Measurements from ENCODE around the gene AP2A2. TPM values are rescaled to one million over a fixed set of nuclear protein-coding genes. Genes with fewer than 3 reads are reported as not detected.

The AP2A2 gene
- polyA plus RNA-seq, 3 donors = 5.7 to 61.0 (median 8.2) TPM

DNA sequence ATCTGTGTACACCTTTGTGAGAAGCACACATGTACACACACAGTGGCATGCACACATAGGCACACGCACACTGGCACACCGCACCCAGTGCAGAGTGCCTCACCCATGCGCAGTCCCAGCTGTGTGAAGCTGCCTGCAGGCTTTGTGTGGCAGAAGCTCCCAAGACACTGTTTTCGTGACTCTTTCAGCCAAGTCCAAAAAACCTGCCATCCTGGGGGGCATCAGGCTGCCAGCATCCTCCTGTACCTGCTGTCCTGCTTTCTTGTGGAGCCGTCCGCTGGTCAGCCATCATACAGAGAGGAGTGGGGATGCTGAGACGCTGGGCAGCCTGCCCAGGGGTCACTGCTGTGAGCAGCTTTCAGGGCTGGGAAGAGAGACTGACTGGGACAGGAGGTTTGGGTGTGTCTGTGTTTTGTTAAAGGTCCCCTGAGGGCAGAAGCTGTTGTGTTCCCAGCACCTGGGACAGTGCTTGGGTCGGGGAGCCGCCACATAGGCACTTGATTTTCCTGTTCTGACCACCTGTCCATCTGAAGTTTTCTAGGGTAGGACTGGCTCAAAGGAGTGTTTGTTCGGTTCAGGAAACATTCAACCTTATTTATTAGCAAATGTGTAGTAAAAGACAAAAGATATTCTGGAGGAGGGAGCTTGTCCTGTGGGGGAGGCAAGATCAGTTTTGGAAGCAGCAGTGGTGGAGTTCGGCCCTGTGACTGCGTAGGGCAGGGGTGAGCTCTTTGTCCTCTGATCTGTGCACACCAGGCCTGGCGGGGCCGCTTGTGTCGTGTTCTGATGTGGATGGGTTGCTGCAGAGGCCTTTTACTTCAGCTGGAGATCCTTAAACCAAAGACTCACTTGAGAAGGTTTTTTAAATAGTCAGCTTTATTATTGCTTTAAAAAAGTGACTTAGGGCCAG lies 29.7 kb downstream of the AP2A2 start:
- Histone ChIP-seq H3K9ac (ENCODE audit: insufficient read depth, low read length, poor library complexity, severe bottlenecking) (no peak overlapping the region), H3K9me3 (replicated peaks in 1 of 2; ENCODE audit: control insufficient read depth in 1 of 2, insufficient read depth in 1 of 2, low read length in 2 of 2) (no peaks in the 10 kb centered on the region), H4K20me1 (ENCODE audit: insufficient read depth, low read length) (peaks cover 93% of the 10 kb centered on the region), H3K36me3 (replicated peaks in 1 of 2; ENCODE audit: control insufficient read depth in 1 of 2, insufficient read depth in 2 of 2, low read length in 2 of 2) (peaks cover 9 to 41% of the 10 kb centered on the region in 2 donors), H3K27me3 (ENCODE audit: control insufficient read depth in 2 of 2, insufficient read depth in 2 of 2, low read length in 2 of 2) (no peaks in the 10 kb centered on the region), H3K4me3 (replicated peaks in 1 of 3; ENCODE audit: low read depth in 2 of 3, low read length in 3 of 3) (no peak overlapping the region), H3K79me2 (ENCODE audit: insufficient read depth, low read length) (peaks cover 34% of the 10 kb centered on the region), H3K27ac (ENCODE audit: low read depth in 1 of 2, low read length in 2 of 2) (peak overlapping the region in 1 of 2 donors; percentile 1), H3K4me1 (ENCODE audit: control insufficient read depth in 1 of 2, insufficient read depth in 2 of 2, low read length in 2 of 2) (no peaks in the 10 kb centered on the region), H2AFZ (ENCODE audit: insufficient read depth, low read depth, low read length, poor library complexity, severe bottlenecking) (no peak overlapping the region), H3K4me2 (replicated peaks; ENCODE audit: extremely low read depth, low read length, poor library complexity, severe bottlenecking) (no peak overlapping the region)
- H3K4me3 Mint-ChIP-seq = no peak overlapping the region
- peaks cover 30 to 52% of the 10 kb centered on the region in 2 donors for H3K36me3 Mint-ChIP-seq
- no peak for DNase-seq
- H3K9me3 Mint-ChIP-seq = no peaks in the 10 kb centered on the region
- H3K27ac Mint-ChIP-seq = peak overlapping the region in 3 of 7 donors; percentile 43 to 68 (median 55)
- H3K27me3 Mint-ChIP-seq (ENCODE audit: low read depth in 3 of 3) = peaks cover 0 to 1% (median 0%) of the 10 kb centered on the region in 3 donors
- H3K4me1 Mint-ChIP-seq = peaks cover 17% of the 10 kb centered on the region
- TF ChIP-seq, protein P1, sequence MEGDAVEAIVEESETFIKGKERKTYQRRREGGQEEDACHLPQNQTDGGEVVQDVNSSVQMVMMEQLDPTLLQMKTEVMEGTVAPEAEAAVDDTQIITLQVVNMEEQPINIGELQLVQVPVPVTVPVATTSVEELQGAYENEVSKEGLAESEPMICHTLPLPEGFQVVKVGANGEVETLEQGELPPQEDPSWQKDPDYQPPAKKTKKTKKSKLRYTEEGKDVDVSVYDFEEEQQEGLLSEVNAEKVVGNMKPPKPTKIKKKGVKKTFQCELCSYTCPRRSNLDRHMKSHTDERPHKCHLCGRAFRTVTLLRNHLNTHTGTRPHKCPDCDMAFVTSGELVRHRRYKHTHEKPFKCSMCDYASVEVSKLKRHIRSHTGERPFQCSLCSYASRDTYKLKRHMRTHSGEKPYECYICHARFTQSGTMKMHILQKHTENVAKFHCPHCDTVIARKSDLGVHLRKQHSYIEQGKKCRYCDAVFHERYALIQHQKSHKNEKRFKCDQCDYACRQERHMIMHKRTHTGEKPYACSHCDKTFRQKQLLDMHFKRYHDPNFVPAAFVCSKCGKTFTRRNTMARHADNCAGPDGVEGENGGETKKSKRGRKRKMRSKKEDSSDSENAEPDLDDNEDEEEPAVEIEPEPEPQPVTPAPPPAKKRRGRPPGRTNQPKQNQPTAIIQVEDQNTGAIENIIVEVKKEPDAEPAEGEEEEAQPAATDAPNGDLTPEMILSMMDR (IDR thresholded peaks at IDR 0.05) = no peak
- WGBS (ENCODE audit: insufficient coverage) = 95% methylated on average over 12 of the region's 15 CpGs
- intact Hi-C loops (cut with micrococcal nuclease) = no loop called here

DNA sequence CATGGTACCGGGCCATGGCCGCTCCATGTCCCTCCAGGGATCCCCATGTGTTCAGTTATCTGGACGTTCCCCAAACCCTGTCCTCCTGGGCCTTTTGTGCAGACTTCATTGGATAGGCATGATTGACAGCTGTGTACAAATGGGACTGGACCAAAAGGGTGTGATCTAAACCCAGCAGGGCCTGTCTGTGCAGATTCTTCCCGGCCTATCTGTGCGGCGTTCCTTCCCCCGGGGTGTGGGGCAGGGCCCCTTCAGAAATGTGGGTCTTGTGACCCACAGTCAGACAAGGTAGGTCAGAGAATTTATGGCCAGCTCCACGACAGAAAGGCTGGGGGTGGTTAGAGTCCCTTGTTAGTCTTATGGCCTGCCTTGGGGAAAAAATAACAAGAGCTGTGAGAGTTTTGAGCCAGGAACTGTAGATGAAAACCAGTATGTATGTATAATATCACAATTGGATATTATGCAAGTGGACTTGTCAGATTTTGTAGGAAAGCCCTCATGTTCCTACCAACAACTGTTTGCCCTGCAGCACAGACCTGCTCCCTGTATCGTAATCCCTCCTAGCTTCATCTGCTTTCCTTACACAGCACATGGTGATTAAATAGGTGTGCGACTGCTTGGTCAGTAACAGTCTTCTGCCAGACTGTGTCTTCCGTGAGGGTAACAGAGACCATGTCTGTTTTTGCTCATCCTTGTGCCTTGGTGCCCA lies 31.7 kb downstream of the AP2A2 start:
- Mint-ChIP-seq H3K9me3 (no peaks in the 10 kb centered on the region), H3K27me3 (ENCODE audit: low read depth in 3 of 3) (no peaks in the 10 kb centered on the region), H3K36me3 (peaks cover 41 to 64% of the 10 kb centered on the region in 2 donors), H3K27ac (no peak overlapping the region), H3K4me3 (no peak overlapping the region), H3K4me1 (peaks cover 17% of the 10 kb centered on the region)
- H3K4me1 ChIP-seq (ENCODE audit: control insufficient read depth in 1 of 2, insufficient read depth in 2 of 2, low read length in 2 of 2) = no peaks in the 10 kb centered on the region
- no peak for DNase-seq
- peaks cover 29% of the 10 kb centered on the region for H3K79me2 ChIP-seq (ENCODE audit: insufficient read depth, low read length)
- H3K36me3 ChIP-seq (replicated peaks in 1 of 2; ENCODE audit: control insufficient read depth in 1 of 2, insufficient read depth in 2 of 2, low read length in 2 of 2) = peaks cover 16 to 57% of the 10 kb centered on the region in 2 donors
- H3K4me3 ChIP-seq (replicated peaks in 1 of 3; ENCODE audit: low read depth in 2 of 3, low read length in 3 of 3) = no peak overlapping the region
- no peak overlapping the region for H3K9ac ChIP-seq (ENCODE audit: insufficient read depth, low read length, poor library complexity, severe bottlenecking)
- H3K27ac ChIP-seq (ENCODE audit: low read depth in 1 of 2, low read length in 2 of 2) = no peak overlapping the region
- no peak overlapping the region for H2AFZ ChIP-seq (ENCODE audit: insufficient read depth, low read depth, low read length, poor library complexity, severe bottlenecking)
- 83% methylated on average over 8 of the region's 11 CpGs for WGBS (ENCODE audit: insufficient coverage)
- TF ChIP-seq, protein P1 (IDR thresholded peaks at IDR 0.05) = no peak
- intact Hi-C loops (cut with micrococcal nuclease) = no loop called here
- no peak overlapping the region for H3K4me2 ChIP-seq (replicated peaks; ENCODE audit: extremely low read depth, low read length, poor library complexity, severe bottlenecking)
- peaks cover 73% of the 10 kb centered on the region for H4K20me1 ChIP-seq (ENCODE audit: insufficient read depth, low read length)
- no peaks in the 10 kb centered on the region for H3K9me3 ChIP-seq (replicated peaks in 1 of 2; ENCODE audit: control insufficient read depth in 1 of 2, insufficient read depth in 1 of 2, low read length in 2 of 2)
- H3K27me3 ChIP-seq (ENCODE audit: control insufficient read depth in 2 of 2, insufficient read depth in 2 of 2, low read length in 2 of 2) = no peaks in the 10 kb centered on the region

Measured in CD14-positive monocyte (primary cell).